ENCODE data around the gene ACKR4.

- TF ChIP-seq CTCF (IDR thresholded peaks at IDR 0.05; ENCODE audit: extremely low read depth in 1 of 2, insufficient read depth in 1 of 2, low read depth in 1 of 2, low read length in 2 of 2) (no peak), POLR2AphosphoS5 (IDR thresholded peaks at IDR 0.05; ENCODE audit: insufficient read depth, low read depth, low read length) (no peak)
Measured at GRCh38 chr3:132597660-132598059, 590 bp downstream of the ACKR4 start.
